PC-9 (cell line): ENCODE results near the gene RO60. TPM values are rescaled to one million over a fixed set of nuclear protein-coding genes. Genes with fewer than 3 reads are reported as not detected.

Source experiments
- BruUV-seq: library from RNA; stranded (reverse); fragments of 400-500 nt; replicated peaks from 2 replicates; lab custom pipeline; 2021; lab: Mats Ljungman, UMichigan
- CTCF ChIA-PET: fragments of 300-600 bp; sonication (Branson Sonifier 250); formaldehyde crosslinking; loops from one replicate; lab custom pipeline; 2022; ENCODE audit warnings: antibody characterized with exemption; lab: Charles Lee
- POLR2A ChIA-PET: fragments of 300-600 bp; sonication (Branson Sonifier 250); formaldehyde crosslinking; loops from one replicate; lab custom pipeline; 2022; ENCODE audit warnings: antibody characterized with exemption; ENCODE audit not compliant: unreplicated experiment; lab: Charles Lee
- DNase-seq, 2 experiments: peaks; one replicate each; pipeline versions ENCODE4 v3.0.0 to v3.0.0-alpha.2; 2015 to 2022; ENCODE audit warnings: mixed read lengths in 1 of 2
- H2AFZ ChIP-seq: fragments of 200-600 bp; sonication (generic); 2 replicates; pipeline ENCODE4 v1.8.1; 2017; ENCODE audit warnings: antibody characterized with exemption
- H3F3A ChIP-seq: fragments of 200-600 bp; sonication (generic); 2 replicates; pipeline ENCODE4 v1.8.1; 2017; ENCODE audit warnings: antibody characterized with exemption, mild to moderate bottlenecking, low read depth; ENCODE audit not compliant: insufficient read depth
- H3K27ac ChIP-seq: fragments of 200-600 bp; sonication (generic); 2 replicates; pipeline ENCODE4 v1.6.1; 2016; ENCODE audit warnings: mixed run types
- H3K27me3 ChIP-seq: fragments of 200-600 bp; sonication (generic); 2 replicates; pipeline ENCODE4 v1.6.1; 2016; ENCODE audit warnings: low read depth, mixed run types; ENCODE audit not compliant: insufficient read depth
- H3K36me3 ChIP-seq: fragments of 200-600 bp; sonication (generic); 2 replicates; pipeline ENCODE4 v1.6.1; 2016; ENCODE audit warnings: low read depth, mixed run types
- H3K4me1 ChIP-seq: fragments of 200-600 bp; sonication (generic); replicated peaks from 2 replicates; pipeline ENCODE4 v1.6.1; 2016; ENCODE audit warnings: mixed run types; ENCODE audit not compliant: insufficient read depth
- H3K4me2 ChIP-seq: fragments of 200-600 bp; sonication (generic); 2 replicates; pipeline ENCODE4 v1.6.1; 2017; ENCODE audit warnings: mixed run types
- H3K4me3 ChIP-seq: fragments of 200-600 bp; sonication (generic); 2 replicates; pipeline ENCODE4 v1.6.1; 2016; ENCODE audit warnings: mixed run types
- H3K79me2 ChIP-seq: fragments of 200-600 bp; sonication (generic); 2 replicates; pipeline ENCODE4 v1.6.1; 2017; ENCODE audit warnings: low read depth, mixed run types
- H3K9me2 ChIP-seq: fragments of 200-600 bp; sonication (generic); 2 replicates; pipeline ENCODE4 v1.8.1; 2017; ENCODE audit warnings: mild to moderate bottlenecking; ENCODE audit not compliant: insufficient read depth
- H3K9me3 ChIP-seq: fragments of 200-600 bp; sonication (generic); 2 replicates; pipeline ENCODE4 v1.8.1; 2016; ENCODE audit warnings: low read depth; ENCODE audit not compliant: insufficient read depth
- H4K20me1 ChIP-seq: fragments of 200-600 bp; sonication (generic); 2 replicates; pipeline ENCODE4 v1.8.1; 2017; ENCODE audit not compliant: insufficient read depth
- CTCF ChIP-seq: fragments of 200-600 bp; sonication (generic); conservative IDR thresholded peaks from 2 replicates; pipeline ENCODE4 v1.6.1; 2017; ENCODE audit warnings: mixed run types, antibody characterized with exemption, mild to moderate bottlenecking, moderate library complexity
- EZH2 ChIP-seq: fragments of 200-600 bp; sonication (generic); IDR thresholded peaks from 2 replicates; pipeline ENCODE4 v1.8.0; 2017; ENCODE audit warnings: antibody characterized with exemption, low read depth
- intact Hi-C: fragments of 100-400 bp; cut with micrococcal nuclease; formaldehyde crosslinking; loops from one replicate; pipeline ENCODE4 v1.10.0; 2022; ENCODE audit not compliant: unreplicated experiment
- total RNA-seq: library from RNA; stranded (reverse); gene quantifications from 2 replicates; pipeline ENCODE4 v1.2.3, GENCODE V29; 2021

Gene RO60
- total RNA-seq, 1 experiment from 2014 or later, result 49.2 TPM

DNA sequence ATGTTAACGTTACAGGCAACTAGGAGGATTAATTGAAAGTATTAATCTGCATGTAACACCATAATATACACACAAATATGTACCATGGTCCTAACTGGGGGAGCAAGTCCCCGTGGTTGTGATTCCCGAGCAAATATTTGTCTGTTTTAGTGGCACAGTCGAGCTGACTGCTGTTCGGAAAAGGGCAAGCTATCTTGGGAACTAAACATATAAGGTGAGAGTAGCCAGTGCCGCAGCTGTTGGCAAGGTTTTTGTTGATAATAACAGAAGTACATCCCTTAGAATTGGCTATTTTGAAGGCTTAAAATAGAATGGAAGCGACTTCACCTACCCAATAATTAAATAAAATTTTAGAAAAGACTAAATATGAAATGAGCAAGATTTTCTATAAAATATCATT, 45.7 kb upstream of the RO60 start:
- intact Hi-C loops, result loop anchor here (10.0 kb wide), 1 partner anchor 399 kb away; no protein-coding TSS in a partner anchor
- DNase-seq, result no peak
- Histone ChIP-seq H3K36me3 (0 out of 2 replicates have a peak, but pooled peaks cover 7% of the 10 kb centered on the region), H3F3A (peaks cover 3% of the 10 kb centered on the region; the same call in 1 of the 2 replicates), H3K27me3 (no peaks in the 10 kb centered on the region), H4K20me1 (no peaks in the 10 kb centered on the region), H3K27ac (no peak overlapping the region), H3K79me2 (no peaks in the 10 kb centered on the region), H3K4me2 (no peak overlapping the region), H3K9me3 (no peaks in the 10 kb centered on the region), H2AFZ (no peak overlapping the region), H3K4me3 (no peak overlapping the region), H3K9me2 (no peaks in the 10 kb centered on the region), H3K4me1 (no peaks in the 10 kb centered on the region)
- POLR2A ChIA-PET, result no interaction called here
- BruUV-seq, result no TSS peak
- TF ChIP-seq EZH2, result no peak
- TF ChIP-seq CTCF, result no peak
- CTCF ChIA-PET, result no interaction called here

DNA sequence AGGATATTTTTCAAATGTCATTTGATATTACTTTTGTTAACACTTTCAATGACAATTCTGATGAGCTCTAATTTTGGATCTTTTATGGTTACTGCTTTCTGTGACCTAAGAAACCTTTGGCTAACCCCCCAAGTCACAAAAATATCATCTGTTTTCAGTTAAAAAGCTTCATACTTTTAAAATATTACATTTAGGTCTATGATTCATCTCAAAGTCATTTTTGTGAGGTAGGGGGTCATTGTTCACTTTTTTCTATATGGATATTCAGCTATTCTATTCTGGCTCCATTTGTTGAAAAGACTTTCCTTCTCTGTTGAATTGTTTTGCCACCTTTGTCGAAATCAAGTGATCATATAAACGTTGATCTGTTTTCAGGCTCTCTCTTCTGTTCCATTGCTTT, 45.0 kb upstream of the RO60 start:
- Histone ChIP-seq H4K20me1 (no peaks in the 10 kb centered on the region), H3K79me2 (no peaks in the 10 kb centered on the region), H3K4me2 (no peak overlapping the region), H2AFZ (no peak overlapping the region), H3K4me3 (no peak overlapping the region), H3K36me3 (0 out of 2 replicates have a peak, but pooled peaks cover 7% of the 10 kb centered on the region), H3K27ac (no peak overlapping the region), H3K9me3 (no peaks in the 10 kb centered on the region), H3K4me1 (no peaks in the 10 kb centered on the region), H3K27me3 (no peaks in the 10 kb centered on the region), H3K9me2 (no peaks in the 10 kb centered on the region), H3F3A (peaks cover 3% of the 10 kb centered on the region; the same call in 1 of the 2 replicates)
- intact Hi-C loops, result loop anchor here (10.0 kb wide), 1 partner anchor 400 kb away; no protein-coding TSS in a partner anchor
- no peak for DNase-seq
- BruUV-seq, result no TSS peak
- TF ChIP-seq CTCF, result no peak
- TF ChIP-seq EZH2, result no peak
- ChIA-PET POLR2A (no interaction called here), CTCF (no interaction called here)

GRCh38 chr1:193016788-193017187, 42.6 kb upstream of the RO60 start:
- Histone ChIP-seq H3K27ac (no peak overlapping the region), H3K4me3 (no peak overlapping the region), H3K4me1 (no peaks in the 10 kb centered on the region), H3K79me2 (no peaks in the 10 kb centered on the region), H3K9me2 (no peaks in the 10 kb centered on the region), H3K9me3 (no peaks in the 10 kb centered on the region), H3K36me3 (0 out of 2 replicates have a peak, but pooled peaks cover 7% of the 10 kb centered on the region), H3K4me2 (no peak overlapping the region), H2AFZ (no peak overlapping the region), H4K20me1 (no peaks in the 10 kb centered on the region), H3F3A (0 out of 2 replicates have a peak, but pooled peaks cover 3% of the 10 kb centered on the region), H3K27me3 (no peaks in the 10 kb centered on the region)
- CTCF ChIA-PET, result no interaction called here
- no peak for TF ChIP-seq CTCF
- no peak for TF ChIP-seq EZH2
- DNase-seq, result no peak
- no TSS peak for BruUV-seq
- intact Hi-C loops, result loop anchor here (5.0 to 10.0 kb wide), 2 partner anchors 402 to 539 kb away; no protein-coding TSS in a partner anchor
- POLR2A ChIA-PET, result no interaction called here
